Stimulated activated CD4-positive, alpha-beta T cell treated with anti-CD3 and anti-CD28 coated beads, Interleukin-1b, Interleukin-23, amount 100 ng/mL, for 48 hours (primary cell): ENCODE measurements around the gene BNC1.

ENCODE experiments used
- DNase-seq: peaks from one replicate; pipeline ENCODE4 v3.0.0-alpha.2; 2020

Gene BNC1

GRCh38 chr15:83284559-83285283 lies at the start of gene BNC1:
Gene BNC1, minus strand, starts transcription at chr15:83284664. Its CDS starts 36 bp downstream, at chr15:83284628.
- DNase-seq = no peak

GRCh38 chr15:83327041-83327440 lies 42.6 kb upstream of the BNC1 start:
- DNase-seq = no peak

- no peak for DNase-seq
Observed at GRCh38 chr15:83324799-83325198, 40.3 kb upstream of the BNC1 start.

GRCh38 chr15:83323296-83323711 lies 38.8 kb upstream of the BNC1 start:
- DNase-seq = no peak

- no peak for DNase-seq
Observed at GRCh38 chr15:83322691-83323090, 38.2 kb upstream of the BNC1 start.

GRCh38 chr15:83322061-83322460 lies 37.6 kb upstream of the BNC1 start:
- DNase-seq = no peak

GRCh38 chr15:83320844-83321243 lies 36.4 kb upstream of the BNC1 start:
- DNase-seq = no peak

- no peak for DNase-seq
Observed at GRCh38 chr15:83320404-83320803, 35.9 kb upstream of the BNC1 start.

- no peak for DNase-seq
Observed at GRCh38 chr15:83319771-83320170, 35.3 kb upstream of the BNC1 start.

GRCh38 chr15:83318861-83319415 lies 34.5 kb upstream of the BNC1 start:
- no peak for DNase-seq

- no peak for DNase-seq
Observed at GRCh38 chr15:83318036-83318435, 33.6 kb upstream of the BNC1 start.

- no peak for DNase-seq
Observed at GRCh38 chr15:83312071-83312470, 27.6 kb upstream of the BNC1 start.

GRCh38 chr15:83310521-83311456 lies 26.3 kb upstream of the BNC1 start:
- DNase-seq = no peak

- no peak for DNase-seq
Observed at GRCh38 chr15:83308671-83309070, 24.2 kb upstream of the BNC1 start.

- DNase-seq = no peak
Observed at GRCh38 chr15:83306561-83306960, 22.1 kb upstream of the BNC1 start.

GRCh38 chr15:83305704-83306291 lies 21.3 kb upstream of the BNC1 start:
- DNase-seq = no peak

- no peak for DNase-seq
Observed at GRCh38 chr15:83304861-83305703, 20.6 kb upstream of the BNC1 start.

- DNase-seq = no peak
Observed at GRCh38 chr15:83303535-83303934, 19.1 kb upstream of the BNC1 start.

GRCh38 chr15:83300826-83301225 lies 16.4 kb upstream of the BNC1 start:
- DNase-seq = no peak

GRCh38 chr15:83299462-83299861 lies 15.0 kb upstream of the BNC1 start:
- DNase-seq = no peak

GRCh38 chr15:83295417-83295816 lies 11.0 kb upstream of the BNC1 start:
- no peak for DNase-seq

- no peak for DNase-seq
Observed at GRCh38 chr15:83293201-83293600, 8.7 kb upstream of the BNC1 start.
